ENCODE results near the gene NEAT1. TPM values are rescaled to one million over a fixed set of nuclear protein-coding genes. Genes with fewer than 3 reads are reported as not detected.

NEAT1 gene
- total RNA-seq, 2 experiments from 2014 or later: 221 to 223 TPM

- Histone ChIP-seq H3K27me3 (ENCODE audit: control insufficient read depth in 1 of 2, insufficient read depth in 2 of 2, low read length in 2 of 2) (no peaks in the 10 kb centered on the region), H3K4me1 (ENCODE audit: insufficient read depth, low read length) (peaks cover 46% of the 10 kb centered on the region), H3K27ac (ENCODE audit: low read depth in 1 of 2, low read length in 2 of 2) (no peak overlapping the region), H3K36me3 (ENCODE audit: insufficient read depth, low read length) (peaks cover 49% of the 10 kb centered on the region), H3K9me3 (ENCODE audit: control insufficient read depth in 1 of 2, insufficient read depth in 1 of 2, low read length in 2 of 2) (no peaks in the 10 kb centered on the region), H3K4me3 (ENCODE audit: low read length) (no peak overlapping the region)
- TF ChIP-seq CTCF (IDR thresholded peaks at IDR 0.05): no peak
- intact Hi-C loops (cut with DNase I, micrococcal nuclease): no loop called here
- Mint-ChIP-seq H3K4me1 (ENCODE audit: low read depth) (peaks cover 88% of the 10 kb centered on the region), H3K27ac (peak overlapping the region; percentile 39), H3K4me3 (no peak overlapping the region), H3K27me3 (no peaks in the 10 kb centered on the region), H3K9me3 (no peaks in the 10 kb centered on the region), H3K36me3 (ENCODE audit: low read depth) (peaks cover 65% of the 10 kb centered on the region)
- ChIA-PET CTCF (interaction anchor here (1.2 kb wide), 1 partner anchor 19 kb away, joined by 5 read pairs; no protein-coding TSS in a partner anchor), POLR2A (interaction anchor here (0.9 to 3.3 kb wide), 3 partner anchors 9 to 13 kb away, joined by 6 to 23 read pairs (median 11); partner anchors contain the start of gene NEAT1)
- no peak for DNase-seq
- ATAC-seq (ENCODE audit: poor library complexity): no peak
Observed at GRCh38 chr11:65434667-65435410, 12.2 kb downstream of the NEAT1 start.

DNA sequence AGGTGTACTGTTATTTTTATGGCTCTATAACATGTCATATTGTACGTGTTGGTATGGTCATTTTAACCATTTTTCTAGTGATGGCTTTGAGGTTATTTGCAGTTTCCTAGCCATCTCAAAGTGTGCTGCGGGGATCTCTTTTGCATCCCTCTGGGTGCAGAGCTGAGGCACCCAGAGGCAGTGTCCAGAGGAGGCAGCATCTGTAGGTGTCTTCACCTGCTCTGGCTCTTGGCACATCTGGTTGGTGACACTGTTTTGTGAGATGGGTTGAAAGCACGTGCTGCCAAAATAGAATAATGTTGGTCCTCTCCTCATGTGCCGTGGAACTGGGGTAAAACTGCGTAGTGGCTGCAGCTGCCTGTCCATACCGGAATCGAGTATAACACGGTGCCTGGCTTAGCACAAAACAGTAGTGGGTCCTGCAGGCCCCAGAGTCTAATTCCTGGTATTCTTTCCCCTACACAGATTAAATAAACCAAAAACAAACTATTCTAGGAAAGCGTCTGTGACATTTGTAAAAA, 12.9 kb downstream of the NEAT1 start:
- Histone ChIP-seq H3K4me3 (ENCODE audit: low read length) (no peak overlapping the region), H3K27ac (ENCODE audit: low read depth in 1 of 2, low read length in 2 of 2) (no peak overlapping the region), H3K4me1 (ENCODE audit: insufficient read depth, low read length) (peaks cover 47% of the 10 kb centered on the region), H3K27me3 (ENCODE audit: control insufficient read depth in 1 of 2, insufficient read depth in 2 of 2, low read length in 2 of 2) (no peaks in the 10 kb centered on the region), H3K36me3 (ENCODE audit: insufficient read depth, low read length) (peaks cover 54% of the 10 kb centered on the region), H3K9me3 (ENCODE audit: control insufficient read depth in 1 of 2, insufficient read depth in 1 of 2, low read length in 2 of 2) (no peaks in the 10 kb centered on the region)
- no peak for DNase-seq
- ChIA-PET CTCF (no interaction called here), POLR2A (interaction anchor here (2.0 to 3.3 kb wide), 4 partner anchors 10 to 71 kb away, joined by 10 to 23 read pairs (median 14); partner anchors contain the start of gene NEAT1)
- H3K27ac Mint-ChIP-seq: peak overlapping the region; percentile 42
- peaks cover 86% of the 10 kb centered on the region for H3K4me1 Mint-ChIP-seq (ENCODE audit: low read depth)
- H3K27me3 Mint-ChIP-seq: no peaks in the 10 kb centered on the region
- H3K9me3 Mint-ChIP-seq: no peaks in the 10 kb centered on the region
- no peak overlapping the region for H3K4me3 Mint-ChIP-seq
- intact Hi-C loops (cut with DNase I, micrococcal nuclease): no loop called here
- no peak for TF ChIP-seq CTCF (IDR thresholded peaks at IDR 0.05)
- no peak for ATAC-seq (ENCODE audit: poor library complexity)
- peaks cover 67% of the 10 kb centered on the region for H3K36me3 Mint-ChIP-seq (ENCODE audit: low read depth)

- Histone ChIP-seq H3K4me3 (ENCODE audit: low read length) (no peak overlapping the region), H3K9me3 (ENCODE audit: control insufficient read depth in 1 of 2, insufficient read depth in 1 of 2, low read length in 2 of 2) (no peaks in the 10 kb centered on the region), H3K36me3 (ENCODE audit: insufficient read depth, low read length) (peaks cover 54% of the 10 kb centered on the region), H3K4me1 (ENCODE audit: insufficient read depth, low read length) (peaks cover 48% of the 10 kb centered on the region), H3K27ac (ENCODE audit: low read depth in 1 of 2, low read length in 2 of 2) (no peak overlapping the region), H3K27me3 (ENCODE audit: control insufficient read depth in 1 of 2, insufficient read depth in 2 of 2, low read length in 2 of 2) (no peaks in the 10 kb centered on the region)
- Mint-ChIP-seq H3K27me3 (no peaks in the 10 kb centered on the region), H3K27ac (peak overlapping the region; percentile 42), H3K36me3 (ENCODE audit: low read depth) (peaks cover 71% of the 10 kb centered on the region), H3K9me3 (no peaks in the 10 kb centered on the region), H3K4me1 (ENCODE audit: low read depth) (peaks cover 85% of the 10 kb centered on the region), H3K4me3 (no peak overlapping the region)
- no peak for TF ChIP-seq CTCF (IDR thresholded peaks at IDR 0.05)
- no peak for ATAC-seq (ENCODE audit: poor library complexity)
- CTCF ChIA-PET: no interaction called here
- intact Hi-C loops (cut with DNase I, micrococcal nuclease): no loop called here
- POLR2A ChIA-PET: interaction anchor here (2.0 to 3.3 kb wide), 5 partner anchors 10 to 71 kb away, joined by 7 to 23 read pairs (median 11); partner anchors contain the start of genes MALAT1 and NEAT1
- peak in 1 of 14 experiments; percentile 33 for DNase-seq
Observed at GRCh38 chr11:65435981-65436411, 13.4 kb downstream of the NEAT1 start.
